HG03558 (cell line): ENCODE measurements around the gene ETV4.

Experiments
- ATAC-seq: cut with Tn5 transposase; IDR thresholded peaks from one replicate; pipeline ENCODE4 v1.9.1; 2021; ENCODE audit warnings: moderate number of reproducible peaks; ENCODE audit not compliant: unreplicated experiment; ENCODE audit errors: extremely low read depth

Gene ETV4

DNA sequence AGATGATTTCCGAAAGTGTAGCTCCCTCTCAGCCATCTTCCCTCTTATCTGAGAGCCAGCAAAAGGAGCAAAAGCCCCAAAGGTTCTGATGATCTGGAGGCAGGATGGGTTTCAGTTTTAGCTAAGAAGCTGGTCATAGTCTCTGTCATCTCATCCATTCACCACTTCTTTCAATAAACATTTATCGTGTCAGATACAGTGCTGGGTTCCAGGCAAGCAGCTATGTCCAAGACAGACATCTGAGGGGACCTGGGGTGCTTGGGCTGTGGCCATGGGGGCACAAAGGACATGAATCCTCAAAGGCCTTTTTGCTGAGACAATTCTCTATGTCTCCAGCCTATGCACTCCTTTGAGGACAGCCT is 1.0 kb upstream of the ETV4 start:
- ATAC-seq, result no peak

DNA sequence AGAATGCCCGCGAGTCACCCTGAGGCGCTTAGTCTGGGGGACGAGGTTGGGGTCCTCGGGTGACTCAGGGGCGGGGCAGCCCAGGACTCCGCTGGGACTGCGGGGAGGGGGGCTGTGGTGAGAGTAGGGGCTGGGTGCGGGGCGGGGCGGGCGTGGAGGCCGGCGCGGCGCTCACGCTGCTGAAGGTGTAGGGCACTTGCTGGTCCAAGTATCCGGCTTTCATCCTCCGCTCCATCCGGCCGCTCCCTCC is 832 bp downstream of the ETV4 start:
- no peak for ATAC-seq

DNA sequence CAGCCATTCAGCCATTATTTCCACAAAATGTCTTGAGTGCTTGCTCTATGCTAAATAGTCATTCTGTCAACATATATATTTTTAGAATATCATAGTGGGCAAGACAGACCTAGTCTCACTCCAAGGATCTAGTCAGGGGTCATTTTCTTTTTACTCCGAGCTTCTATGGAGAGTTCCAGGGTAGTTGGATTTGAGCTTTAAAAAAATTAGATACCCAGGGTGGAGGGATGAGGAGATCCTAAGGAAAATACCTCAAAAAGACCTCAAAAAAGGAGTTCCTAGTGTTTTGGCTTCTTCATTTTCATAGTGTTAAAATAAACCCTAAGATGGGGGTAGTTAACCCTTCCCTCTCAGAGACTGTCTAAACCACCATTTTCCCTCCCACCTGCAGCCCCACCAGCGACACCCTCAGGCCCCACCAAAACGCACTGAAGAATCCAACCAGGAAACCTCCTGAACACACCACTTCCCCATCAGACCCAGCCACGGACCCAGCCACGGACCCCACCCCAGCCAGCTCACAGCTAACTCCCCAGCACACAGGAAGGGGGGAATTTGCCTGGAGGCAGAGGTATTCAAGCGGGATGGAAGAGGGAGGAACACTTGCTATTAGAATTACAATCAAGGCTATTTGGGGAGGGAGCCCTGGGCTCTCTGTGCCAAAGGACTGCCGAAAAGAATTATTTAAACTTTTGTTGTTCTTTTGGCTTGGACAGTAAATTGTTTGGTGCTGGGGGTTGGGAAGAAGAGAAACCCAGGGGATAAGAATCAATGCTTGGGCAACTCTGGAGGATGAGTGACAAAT is 2.2 kb downstream of the ETV4 start:
- no peak for ATAC-seq

DNA sequence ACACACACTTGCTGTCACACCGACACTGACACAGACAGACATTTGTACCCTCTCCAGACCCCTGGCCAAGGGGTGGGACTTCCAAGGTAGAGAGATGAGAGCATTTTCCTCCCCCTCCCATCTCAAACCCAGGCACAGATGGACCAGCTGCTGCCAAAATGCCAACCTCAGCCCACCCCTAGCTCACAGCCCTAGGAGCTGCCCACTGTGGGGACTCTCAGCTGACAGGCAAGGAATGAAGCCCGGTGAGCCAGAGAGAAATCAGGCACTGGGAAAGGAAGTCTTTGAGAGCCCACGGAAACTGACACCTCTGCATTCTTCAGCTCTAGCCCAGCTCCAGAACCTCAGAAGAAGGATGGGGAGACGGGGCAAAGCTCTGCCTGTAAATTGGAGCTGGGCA is 2.8 kb downstream of the ETV4 start:
- no peak for ATAC-seq

DNA sequence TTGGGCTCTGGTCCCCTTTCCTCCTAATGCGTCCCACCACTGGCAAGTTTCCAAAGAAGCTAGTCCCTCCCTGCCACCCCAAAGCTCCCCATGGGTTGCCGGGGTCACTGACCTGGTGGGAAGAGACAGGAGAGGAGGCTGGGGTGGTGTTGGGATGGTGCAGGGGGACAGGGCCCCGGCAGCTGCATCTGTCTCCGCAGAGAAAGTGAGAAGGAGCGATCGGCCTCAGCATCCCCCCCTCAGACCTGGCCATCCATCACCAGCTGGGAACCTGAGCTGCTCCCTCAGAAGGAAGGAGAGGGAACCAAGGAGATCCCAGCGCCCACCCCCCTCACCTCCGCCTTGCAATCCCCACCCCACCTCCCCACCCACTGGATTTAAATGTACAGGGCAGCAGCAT is 3.3 kb downstream of the ETV4 start:
- no peak for ATAC-seq

DNA sequence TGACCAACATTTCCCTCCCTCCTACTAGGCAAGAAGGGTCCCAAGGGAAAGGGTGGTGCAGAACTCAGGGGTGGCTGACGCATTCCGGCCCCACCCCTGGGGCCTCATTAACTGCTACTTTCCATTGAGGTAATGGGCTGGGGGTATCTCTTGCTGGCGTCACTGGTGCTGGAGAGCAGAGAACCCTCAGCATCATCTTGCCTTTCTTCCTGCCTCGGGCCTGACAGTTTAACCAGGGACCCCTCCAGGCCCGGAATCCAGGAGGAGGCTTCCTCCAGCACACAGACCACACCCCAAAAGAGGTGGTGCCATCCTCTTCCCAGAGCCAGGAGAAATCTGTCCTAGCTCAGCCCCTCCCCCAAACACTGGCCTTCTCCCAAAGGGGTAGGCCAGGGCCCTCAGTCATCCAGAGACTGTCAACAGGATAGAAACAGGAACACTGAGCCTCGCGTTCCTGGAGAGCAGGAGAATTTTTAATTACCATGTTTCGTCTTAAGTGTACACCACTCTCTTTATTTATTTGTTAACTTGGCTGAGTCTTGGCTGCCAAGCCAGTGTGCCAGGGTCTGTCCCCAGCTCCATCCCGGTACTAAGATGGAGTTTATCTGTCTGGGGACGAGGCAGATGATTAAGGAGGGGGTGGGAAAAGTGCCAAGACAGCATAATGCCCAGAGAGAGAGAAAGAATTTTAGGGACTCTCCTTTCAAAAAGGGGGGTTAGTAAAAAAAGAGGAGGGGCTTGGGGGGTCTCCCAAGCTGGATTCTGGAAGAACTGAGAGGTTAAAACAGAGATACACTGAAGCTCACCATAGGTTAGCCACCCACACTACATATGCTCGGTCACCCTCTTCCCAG is 5.1 kb downstream of the ETV4 start:
- no peak for ATAC-seq

DNA sequence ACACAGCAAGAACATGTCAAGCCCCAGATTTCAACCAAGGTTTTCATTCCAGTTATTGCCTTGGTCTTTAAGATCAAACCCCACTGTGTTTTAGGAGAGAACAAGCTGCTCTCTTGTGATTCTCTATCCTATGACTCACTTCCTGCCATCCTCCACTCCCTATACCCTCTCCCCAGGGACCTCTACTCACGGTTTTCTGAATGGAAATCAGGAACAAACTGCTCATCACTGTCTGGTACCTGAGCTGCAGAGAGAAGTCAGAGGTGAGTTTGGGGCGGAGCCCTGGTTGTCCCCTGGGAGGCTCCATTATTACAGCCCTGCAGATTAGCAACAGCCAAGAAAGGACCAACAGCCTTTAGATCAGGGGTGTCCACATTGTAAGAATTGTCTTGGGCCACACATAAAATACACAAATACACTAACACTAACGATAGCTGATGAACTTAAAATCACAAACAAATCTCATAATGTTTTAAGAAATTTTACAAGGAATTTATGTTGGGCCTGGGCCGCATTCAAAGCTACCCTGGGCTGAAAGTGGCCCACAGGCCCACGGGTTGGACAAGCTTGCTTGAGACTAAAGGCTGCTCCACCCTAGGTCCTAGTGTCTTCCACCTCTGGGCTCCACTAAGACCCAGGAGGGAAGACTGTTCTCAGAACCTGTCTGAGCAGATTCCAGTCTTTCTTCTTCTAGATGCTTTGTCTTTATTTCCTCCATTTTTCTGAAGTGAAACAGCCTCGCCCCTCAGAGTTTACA is 9.7 kb downstream of the ETV4 start:
- no peak for ATAC-seq

DNA sequence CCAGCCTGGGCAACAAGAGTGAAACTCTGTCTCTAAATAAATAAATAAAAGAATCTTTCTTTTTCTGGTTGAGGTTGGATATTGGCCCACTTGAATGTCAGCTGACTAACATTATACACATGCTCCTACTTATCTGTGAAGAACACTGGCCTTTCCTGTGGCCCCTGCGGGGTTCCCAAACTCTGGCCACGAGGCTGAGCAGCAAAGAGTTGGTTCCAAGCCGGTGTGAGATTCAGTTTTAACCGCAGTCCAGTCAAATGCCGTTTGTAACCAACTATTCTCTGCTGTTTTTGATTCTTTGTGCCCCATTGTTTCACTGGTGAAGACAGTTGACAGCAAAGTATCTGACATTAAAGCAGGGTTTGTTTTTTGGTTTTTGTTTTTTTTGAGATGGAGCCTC is 11.2 kb downstream of the ETV4 start:
- no peak for ATAC-seq

DNA sequence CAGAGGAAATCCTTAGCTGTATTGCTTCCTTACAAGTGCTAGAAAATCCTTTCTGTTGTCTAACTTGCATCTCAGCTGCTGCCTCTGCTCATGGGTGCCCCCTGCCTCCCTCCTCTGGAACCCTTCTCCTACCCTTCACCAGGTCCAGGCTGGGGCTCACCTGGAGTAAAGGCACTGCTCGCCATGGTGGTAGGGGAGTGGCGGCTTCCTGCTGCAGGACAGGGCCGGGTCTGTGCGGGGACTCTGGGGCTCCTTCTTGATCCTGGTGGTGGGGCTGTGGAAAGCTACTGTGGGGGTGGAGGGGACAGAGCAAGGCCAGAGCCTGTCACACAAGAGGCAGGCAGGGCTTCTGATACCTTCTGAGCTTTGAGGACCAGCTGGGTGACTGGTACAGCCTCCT is 12.4 kb downstream of the ETV4 start:
- ATAC-seq, result no peak

DNA sequence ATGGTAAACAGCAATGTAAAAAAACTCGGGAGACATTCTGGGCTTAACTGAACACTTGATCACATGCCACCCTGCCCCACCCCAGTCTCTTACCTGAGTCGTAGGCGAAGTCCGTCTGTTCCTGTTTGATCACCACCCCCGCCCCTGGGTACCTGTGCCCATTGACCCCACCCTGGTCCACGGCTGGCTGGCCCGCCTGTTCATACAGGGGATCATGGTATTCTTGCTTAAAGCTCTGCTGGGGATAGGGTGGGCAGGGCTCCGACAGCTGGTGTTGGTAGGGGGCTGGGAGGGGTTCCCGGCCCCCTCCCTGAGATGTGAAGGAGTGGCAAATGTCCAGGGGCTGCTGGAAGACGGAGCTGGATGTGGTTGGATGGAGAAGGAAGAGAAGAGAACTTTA is 13.6 kb downstream of the ETV4 start:
- no peak for ATAC-seq

DNA sequence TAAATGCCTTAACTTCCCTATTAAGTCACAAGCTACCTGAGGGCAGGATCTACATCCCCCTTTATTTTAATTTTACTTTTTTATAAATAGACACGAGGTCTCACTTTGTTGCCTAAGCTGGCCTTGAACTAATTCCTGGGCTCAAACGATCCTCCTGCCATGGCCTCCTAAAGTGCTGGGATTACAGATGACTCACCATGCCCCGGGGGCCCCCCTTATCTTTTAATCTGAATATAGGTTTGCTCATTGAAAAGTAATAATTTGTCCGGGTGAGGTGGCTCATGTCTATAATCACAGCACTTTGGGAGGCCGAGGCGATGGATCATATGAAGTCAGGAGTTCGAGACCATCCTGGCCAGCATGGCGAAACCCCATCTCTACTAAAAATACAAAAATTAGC is 14.2 kb downstream of the ETV4 start:
- no peak for ATAC-seq

DNA sequence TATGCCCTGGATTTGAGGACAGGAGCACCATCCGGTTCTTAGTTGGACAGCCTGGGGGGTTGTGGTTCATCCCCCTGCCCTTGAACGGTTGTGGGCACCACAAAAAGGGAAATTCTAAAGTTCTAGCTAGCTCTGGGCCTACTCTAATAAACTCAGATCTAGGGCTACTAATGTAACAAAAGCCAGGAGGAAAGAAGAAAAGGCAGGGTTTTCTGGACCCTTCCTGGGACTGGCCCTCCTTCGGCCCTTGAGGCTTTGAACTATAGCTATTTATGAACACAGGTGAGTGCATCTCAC is 15.1 kb downstream of the ETV4 start:
- ATAC-seq, result no peak

DNA sequence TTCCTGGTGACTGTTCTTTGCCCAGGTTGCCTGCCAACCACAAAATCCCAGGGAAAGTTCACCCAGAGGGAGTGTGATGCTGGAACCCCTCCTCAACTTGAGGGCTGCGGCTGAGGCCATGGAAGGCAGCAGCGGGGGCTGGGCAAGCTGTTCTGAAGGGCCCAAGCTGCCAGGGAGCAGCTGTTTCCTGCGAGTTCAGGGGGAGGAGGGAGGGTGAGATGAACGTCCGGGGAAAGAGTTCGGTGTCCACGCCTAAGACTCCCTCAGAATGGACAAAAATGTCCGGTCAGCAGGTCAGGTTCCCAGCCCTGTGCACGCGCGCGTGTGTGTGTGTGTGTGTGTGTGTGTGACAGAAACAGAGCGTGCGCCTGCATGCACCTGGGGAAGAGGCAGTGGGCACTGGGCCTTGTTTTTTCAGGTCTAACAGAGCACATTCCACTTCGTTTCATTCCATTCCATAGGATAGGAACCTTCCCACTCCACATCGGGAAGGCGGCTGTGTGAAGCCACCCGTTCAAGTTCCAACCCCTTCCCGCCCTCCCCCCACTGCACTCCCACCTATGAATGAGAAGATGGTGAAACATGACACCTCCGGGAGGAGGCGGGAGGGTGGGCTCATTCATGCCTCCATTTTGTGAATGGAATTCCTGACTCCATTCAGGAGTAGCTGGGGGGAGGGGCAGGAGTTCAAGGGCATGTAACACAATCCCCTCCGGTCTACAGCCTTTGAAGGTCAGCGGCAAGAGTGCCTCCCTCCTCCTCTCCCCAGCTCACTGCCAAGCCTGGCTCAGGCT is 15.7 kb downstream of the ETV4 start:
- no peak for ATAC-seq

DNA sequence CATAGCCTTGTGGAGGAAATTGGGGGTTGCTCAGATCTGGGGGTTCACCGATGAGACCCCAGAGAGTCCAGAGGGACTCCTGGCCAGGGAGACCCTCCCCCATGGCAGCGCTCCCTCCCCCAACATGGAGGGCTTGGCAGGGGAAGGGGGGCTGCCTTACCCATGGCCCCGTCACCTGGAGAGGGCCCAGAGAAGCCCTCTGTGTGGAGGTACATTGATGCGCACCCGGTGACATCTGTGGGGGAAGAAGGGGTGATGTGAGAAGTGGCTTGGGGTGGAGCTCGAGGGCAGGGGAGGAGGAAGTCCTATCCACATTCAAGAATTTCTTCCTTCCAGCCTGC is 16.2 kb downstream of the ETV4 start:
- no peak for ATAC-seq

DNA sequence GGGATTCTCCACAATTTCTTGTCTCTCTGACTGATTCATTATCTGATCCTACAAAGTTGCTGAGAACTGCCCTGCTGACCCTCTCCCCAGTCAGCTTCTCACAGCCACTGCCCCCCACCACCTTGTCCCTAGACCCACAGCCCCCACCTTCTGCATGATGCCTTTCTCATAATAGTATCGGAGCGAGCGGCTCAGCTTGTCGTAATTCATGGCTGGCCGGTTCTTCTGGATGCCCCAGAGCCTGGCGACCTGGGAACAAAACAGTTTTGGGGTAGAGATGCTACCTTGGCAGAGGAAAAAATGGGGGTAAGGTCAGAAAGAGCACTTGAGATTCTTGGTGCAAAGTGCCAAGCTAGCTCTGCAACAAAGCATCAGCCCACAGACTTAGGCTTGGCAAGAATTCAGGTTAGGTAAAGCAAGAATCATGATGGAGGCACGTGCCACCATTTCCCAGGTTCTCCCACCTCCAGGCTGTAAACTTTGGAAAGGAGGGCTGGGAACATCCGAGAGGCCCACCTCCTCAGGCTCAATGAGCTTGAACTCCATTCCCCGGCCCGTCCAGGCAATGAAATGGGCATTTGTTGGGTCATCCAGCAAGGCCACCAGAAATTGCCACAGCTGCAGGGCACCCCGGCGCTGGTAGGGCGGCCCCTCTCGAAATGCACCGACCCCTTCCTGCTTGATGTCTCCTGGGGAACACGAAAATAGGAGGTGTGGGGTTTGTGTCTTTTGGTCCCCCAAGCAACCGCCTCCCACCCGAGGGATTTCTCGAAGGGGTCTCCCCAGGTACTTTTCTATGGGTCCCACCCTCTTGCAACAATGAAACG is 16.9 kb downstream of the ETV4 start:
- ATAC-seq, result no peak

DNA sequence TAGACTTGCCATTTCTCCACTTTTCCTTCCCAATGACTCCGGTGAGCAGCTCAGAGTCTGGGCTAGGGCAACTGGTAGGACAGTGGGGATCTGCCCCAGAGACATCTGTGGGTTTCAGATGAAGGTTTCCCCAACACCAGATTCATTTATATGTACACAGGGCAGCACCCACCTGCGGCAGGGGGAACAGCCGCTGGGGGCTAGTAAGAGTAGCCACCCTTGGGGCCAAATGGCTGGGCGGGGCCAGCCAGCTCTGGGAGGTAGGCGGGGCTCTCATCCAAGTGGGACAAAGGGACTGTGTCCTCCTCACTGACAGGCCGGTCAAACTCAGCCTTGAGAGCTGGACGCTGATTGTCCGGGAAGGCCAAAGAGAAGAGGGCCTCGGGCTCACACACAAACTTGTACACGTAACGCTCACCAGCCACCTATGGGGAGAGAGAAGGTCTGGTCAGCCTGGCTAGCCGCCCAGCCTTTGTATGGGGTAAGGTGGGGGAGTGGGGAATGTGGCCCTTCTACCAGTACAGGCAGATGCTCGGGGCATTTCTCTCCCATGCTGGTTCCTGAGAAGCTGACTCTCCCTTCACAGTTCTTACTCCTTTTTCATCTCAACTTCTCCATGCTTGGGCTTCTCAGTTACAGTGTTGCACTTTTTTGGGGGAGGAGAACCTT is 17.7 kb downstream of the ETV4 start:
- ATAC-seq, result no peak

DNA sequence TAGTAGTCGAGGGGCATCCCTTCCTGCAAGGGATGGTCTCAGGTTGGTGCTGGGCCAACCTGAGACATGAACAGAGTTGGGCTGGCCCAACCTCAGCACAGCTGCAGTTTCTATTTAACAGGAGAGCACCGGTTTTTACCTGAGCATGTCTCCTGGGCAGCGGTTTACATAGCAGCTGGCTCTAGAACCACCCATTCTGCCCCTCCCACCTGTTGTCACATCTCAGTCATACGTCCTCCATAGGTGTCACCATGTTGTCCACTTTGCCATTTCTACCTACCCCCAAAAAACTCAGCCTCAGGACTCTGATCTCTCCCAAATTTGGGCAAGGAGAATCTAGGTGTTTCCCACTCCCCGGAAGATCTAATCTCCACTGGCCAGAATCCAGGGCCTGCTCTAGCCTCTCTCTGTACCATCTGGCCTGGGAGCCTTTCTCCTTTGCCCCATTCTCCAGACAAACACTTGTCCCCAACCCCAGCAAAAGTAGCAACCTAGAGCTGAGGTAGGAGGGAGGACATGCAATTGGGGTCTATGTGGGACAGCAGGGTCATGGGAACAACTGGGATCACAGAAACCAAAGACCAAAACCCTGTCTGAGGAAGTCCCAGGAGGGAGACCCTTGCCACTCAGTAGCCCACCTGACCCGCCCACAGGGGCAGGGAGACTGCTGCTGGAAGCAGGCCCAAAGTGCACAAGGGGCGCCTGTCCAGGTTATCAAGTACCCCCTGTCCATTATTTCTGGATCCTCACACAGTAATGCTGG is 19.1 kb downstream of the ETV4 start:
- no peak for ATAC-seq

DNA sequence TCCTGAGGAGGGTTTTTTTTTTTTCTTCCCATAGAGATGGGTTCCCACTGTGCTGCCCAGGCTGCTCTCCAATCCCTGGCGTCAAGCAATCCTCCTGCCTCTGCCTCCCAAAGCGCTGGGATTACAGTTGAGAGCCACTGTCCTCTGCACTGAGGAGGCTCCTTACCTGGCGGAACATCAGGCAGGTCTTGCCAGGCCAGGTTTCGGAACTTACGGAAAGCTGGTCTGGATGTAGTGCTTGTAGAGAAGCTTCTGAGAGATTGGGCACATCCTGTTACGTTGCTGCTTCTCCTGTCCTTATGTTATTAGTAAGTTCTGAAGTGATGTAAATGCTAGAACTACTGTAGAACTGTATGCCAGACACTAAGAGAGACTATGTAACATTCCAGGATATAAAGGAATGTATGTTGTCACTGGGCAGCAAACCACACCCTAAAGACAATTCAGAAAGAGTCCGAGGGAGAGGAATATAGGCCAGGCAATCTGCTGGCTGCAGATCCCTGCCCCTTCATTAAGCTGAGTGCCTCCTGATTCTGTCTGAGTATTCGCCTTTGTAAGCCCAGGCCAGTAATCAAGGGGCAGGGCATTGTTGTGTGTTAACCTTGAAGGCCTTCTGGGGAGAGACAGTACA is 21.1 kb downstream of the ETV4 start:
- ATAC-seq, result no peak
